IPS DF 19.7 (cell line): ENCODE measurements around the gene KAT14.
"Not testable (repeated sequence)": the region's sequence is repeated elsewhere in the genome, so short reads cannot be mapped to it uniquely, and the experiment has no call there.

Experiments
- DNase-seq: peaks from one replicate; pipeline ENCODE4 v3.0.0-alpha.2; 2013; ENCODE audit warnings: low read depth, low spot score

KAT14 gene

GRCh38 chr20:18137412-18138265, at the start of gene KAT14, which contains the start of gene PET117:
Gene KAT14 (plus strand): TSS chr20:18137863. CDS start chr20:18142661, 4,798 bp downstream.
Gene PET117 (plus strand): TSS chr20:18137863. CDS start chr20:18137956, 93 bp downstream.
- peak; percentile 84 for DNase-seq

- not testable (repeated sequence) for DNase-seq
These were observed 49.4 kb upstream of the KAT14 start for GRCh38 chr20:18088298-18088697.

GRCh38 chr20:18088841-18089240, 48.8 kb upstream of the KAT14 start:
- not testable (repeated sequence) for DNase-seq

- DNase-seq: no peak
These were observed 47.6 kb upstream of the KAT14 start for GRCh38 chr20:18090044-18090443.

- DNase-seq: no peak
These were observed 47.2 kb upstream of the KAT14 start for GRCh38 chr20:18090477-18090876.

- DNase-seq: no peak
These were observed 46.0 kb upstream of the KAT14 start for GRCh38 chr20:18091623-18092022.

GRCh38 chr20:18092890-18093289, 44.8 kb upstream of the KAT14 start:
- no peak for DNase-seq

GRCh38 chr20:18093388-18093787, 44.3 kb upstream of the KAT14 start:
- no peak for DNase-seq

- no peak for DNase-seq
These were observed 43.5 kb upstream of the KAT14 start for GRCh38 chr20:18094191-18094590.

GRCh38 chr20:18100569-18100968, 37.1 kb upstream of the KAT14 start:
- DNase-seq: not testable (repeated sequence)

GRCh38 chr20:18101125-18101810, 36.4 kb upstream of the KAT14 start:
- peak; percentile 60 for DNase-seq

GRCh38 chr20:18103497-18103896, 34.2 kb upstream of the KAT14 start:
- DNase-seq: no peak

- DNase-seq: no peak
These were observed 29.3 kb upstream of the KAT14 start for GRCh38 chr20:18108326-18108725.

GRCh38 chr20:18128574-18128973, 9.1 kb upstream of the KAT14 start:
- not testable (repeated sequence) for DNase-seq

GRCh38 chr20:18132663-18133062, 5.0 kb upstream of the KAT14 start:
- DNase-seq: no peak

GRCh38 chr20:18133962-18134361, 3.7 kb upstream of the KAT14 start:
- no peak for DNase-seq

GRCh38 chr20:18138266-18138582, 561 bp downstream of the KAT14 start:
- no peak for DNase-seq

GRCh38 chr20:18138639-18139583, 1.2 kb downstream of the KAT14 start:
- DNase-seq: no peak

- no peak for DNase-seq
These were observed 2.2 kb downstream of the KAT14 start for GRCh38 chr20:18139832-18140231.

GRCh38 chr20:18144541-18145099, 7.0 kb downstream of the KAT14 start:
- DNase-seq: no peak

GRCh38 chr20:18154342-18154741, 16.7 kb downstream of the KAT14 start:
- DNase-seq: no peak
